ENCODE measurements around the gene PGM2L1.

DNA sequence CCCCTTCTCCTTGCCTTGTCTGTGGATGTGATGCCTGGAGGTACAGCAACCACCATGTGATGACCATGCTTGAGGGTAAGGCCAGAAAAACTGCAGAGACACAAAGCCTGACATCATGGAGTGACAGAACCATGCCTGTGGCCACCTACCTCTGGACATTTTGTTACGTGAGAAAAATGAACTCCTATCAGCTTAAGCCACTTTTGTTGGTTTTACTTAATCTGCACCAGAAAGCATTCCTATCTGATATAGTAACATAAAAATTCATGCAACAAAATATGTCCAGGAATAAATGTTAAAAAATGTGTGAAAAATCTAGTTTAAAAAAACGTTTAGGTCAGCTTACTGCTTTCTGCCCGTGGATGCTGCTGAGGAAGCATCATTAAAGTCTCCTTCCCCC is 44.2 kb downstream of the PGM2L1 start:
- TF ChIP-seq, protein P1, sequence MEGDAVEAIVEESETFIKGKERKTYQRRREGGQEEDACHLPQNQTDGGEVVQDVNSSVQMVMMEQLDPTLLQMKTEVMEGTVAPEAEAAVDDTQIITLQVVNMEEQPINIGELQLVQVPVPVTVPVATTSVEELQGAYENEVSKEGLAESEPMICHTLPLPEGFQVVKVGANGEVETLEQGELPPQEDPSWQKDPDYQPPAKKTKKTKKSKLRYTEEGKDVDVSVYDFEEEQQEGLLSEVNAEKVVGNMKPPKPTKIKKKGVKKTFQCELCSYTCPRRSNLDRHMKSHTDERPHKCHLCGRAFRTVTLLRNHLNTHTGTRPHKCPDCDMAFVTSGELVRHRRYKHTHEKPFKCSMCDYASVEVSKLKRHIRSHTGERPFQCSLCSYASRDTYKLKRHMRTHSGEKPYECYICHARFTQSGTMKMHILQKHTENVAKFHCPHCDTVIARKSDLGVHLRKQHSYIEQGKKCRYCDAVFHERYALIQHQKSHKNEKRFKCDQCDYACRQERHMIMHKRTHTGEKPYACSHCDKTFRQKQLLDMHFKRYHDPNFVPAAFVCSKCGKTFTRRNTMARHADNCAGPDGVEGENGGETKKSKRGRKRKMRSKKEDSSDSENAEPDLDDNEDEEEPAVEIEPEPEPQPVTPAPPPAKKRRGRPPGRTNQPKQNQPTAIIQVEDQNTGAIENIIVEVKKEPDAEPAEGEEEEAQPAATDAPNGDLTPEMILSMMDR (IDR thresholded peaks at IDR 0.05) = no peak
- TF ChIP-seq ZFX (IDR thresholded peaks at IDR 0.05; ENCODE audit: borderline replicate concordance) = no peak
